PC-9 (cell line): ENCODE results near the gene INTU. TPM values are rescaled to one million over a fixed set of nuclear protein-coding genes. Genes with fewer than 3 reads are reported as not detected.

Experiments used
- BruUV-seq: library from RNA; stranded (reverse); fragments of 400-500 nt; replicated peaks from 2 replicates; lab custom pipeline; 2021; lab: Mats Ljungman, UMichigan
- CTCF ChIA-PET: fragments of 300-600 bp; sonication (Branson Sonifier 250); formaldehyde crosslinking; loops from one replicate; lab custom pipeline; 2022; ENCODE audit warnings: antibody characterized with exemption; lab: Charles Lee
- POLR2A ChIA-PET: fragments of 300-600 bp; sonication (Branson Sonifier 250); formaldehyde crosslinking; loops from one replicate; lab custom pipeline; 2022; ENCODE audit warnings: antibody characterized with exemption; ENCODE audit not compliant: unreplicated experiment; lab: Charles Lee
- DNase-seq, 2 experiments: peaks; one replicate each; pipeline versions ENCODE4 v3.0.0 to v3.0.0-alpha.2; 2015 to 2022; ENCODE audit warnings: mixed read lengths in 1 of 2
- H2AFZ ChIP-seq: fragments of 200-600 bp; sonication (generic); 2 replicates; pipeline ENCODE4 v1.8.1; 2017; ENCODE audit warnings: antibody characterized with exemption
- H3F3A ChIP-seq: fragments of 200-600 bp; sonication (generic); 2 replicates; pipeline ENCODE4 v1.8.1; 2017; ENCODE audit warnings: antibody characterized with exemption, mild to moderate bottlenecking, low read depth; ENCODE audit not compliant: insufficient read depth
- H3K27ac ChIP-seq: fragments of 200-600 bp; sonication (generic); 2 replicates; pipeline ENCODE4 v1.6.1; 2016; ENCODE audit warnings: mixed run types
- H3K27me3 ChIP-seq: fragments of 200-600 bp; sonication (generic); 2 replicates; pipeline ENCODE4 v1.6.1; 2016; ENCODE audit warnings: low read depth, mixed run types; ENCODE audit not compliant: insufficient read depth
- H3K36me3 ChIP-seq: fragments of 200-600 bp; sonication (generic); 2 replicates; pipeline ENCODE4 v1.6.1; 2016; ENCODE audit warnings: low read depth, mixed run types
- H3K4me1 ChIP-seq: fragments of 200-600 bp; sonication (generic); replicated peaks from 2 replicates; pipeline ENCODE4 v1.6.1; 2016; ENCODE audit warnings: mixed run types; ENCODE audit not compliant: insufficient read depth
- H3K4me2 ChIP-seq: fragments of 200-600 bp; sonication (generic); 2 replicates; pipeline ENCODE4 v1.6.1; 2017; ENCODE audit warnings: mixed run types
- H3K4me3 ChIP-seq: fragments of 200-600 bp; sonication (generic); 2 replicates; pipeline ENCODE4 v1.6.1; 2016; ENCODE audit warnings: mixed run types
- H3K79me2 ChIP-seq: fragments of 200-600 bp; sonication (generic); 2 replicates; pipeline ENCODE4 v1.6.1; 2017; ENCODE audit warnings: low read depth, mixed run types
- H3K9me2 ChIP-seq: fragments of 200-600 bp; sonication (generic); 2 replicates; pipeline ENCODE4 v1.8.1; 2017; ENCODE audit warnings: mild to moderate bottlenecking; ENCODE audit not compliant: insufficient read depth
- H3K9me3 ChIP-seq: fragments of 200-600 bp; sonication (generic); 2 replicates; pipeline ENCODE4 v1.8.1; 2016; ENCODE audit warnings: low read depth; ENCODE audit not compliant: insufficient read depth
- H4K20me1 ChIP-seq: fragments of 200-600 bp; sonication (generic); 2 replicates; pipeline ENCODE4 v1.8.1; 2017; ENCODE audit not compliant: insufficient read depth
- EZH2 ChIP-seq: fragments of 200-600 bp; sonication (generic); IDR thresholded peaks from 2 replicates; pipeline ENCODE4 v1.8.0; 2017; ENCODE audit warnings: antibody characterized with exemption, low read depth
- intact Hi-C: fragments of 100-400 bp; cut with micrococcal nuclease; formaldehyde crosslinking; loops from one replicate; pipeline ENCODE4 v1.10.0; 2022; ENCODE audit not compliant: unreplicated experiment
- total RNA-seq: library from RNA; stranded (reverse); gene quantifications from 2 replicates; pipeline ENCODE4 v1.2.3, GENCODE V29; 2021
- TF ChIP-seq, protein P1 (sequence below): fragments of 200-600 bp; sonication (generic); conservative IDR thresholded peaks from 2 replicates; pipeline ENCODE4 v1.6.1; 2017; ENCODE audit warnings: mixed run types, antibody characterized with exemption, mild to moderate bottlenecking, moderate library complexity

Gene INTU
- total RNA-seq, 1 experiment from 2014 or later: 10.5 TPM

DNA sequence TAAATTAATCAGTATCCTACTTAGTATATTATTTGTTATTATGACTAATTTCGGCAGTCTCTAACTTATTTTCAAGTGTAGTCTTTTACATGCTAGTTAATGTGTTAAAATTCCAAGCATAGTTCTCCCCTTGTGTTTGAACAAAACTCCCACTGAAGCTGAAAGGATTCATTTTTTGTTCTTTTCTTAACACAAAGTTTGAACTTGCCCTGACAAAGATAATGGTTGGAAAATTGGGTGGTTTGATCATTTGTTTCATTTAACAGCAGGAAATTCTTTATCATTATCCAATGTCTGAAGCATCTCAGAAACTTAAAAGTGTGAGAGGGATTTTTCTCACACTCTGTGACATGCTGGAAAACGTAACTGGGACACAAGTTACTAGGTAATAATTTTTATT lies 36.0 kb downstream of the INTU start:
- TF ChIP-seq, protein P1, sequence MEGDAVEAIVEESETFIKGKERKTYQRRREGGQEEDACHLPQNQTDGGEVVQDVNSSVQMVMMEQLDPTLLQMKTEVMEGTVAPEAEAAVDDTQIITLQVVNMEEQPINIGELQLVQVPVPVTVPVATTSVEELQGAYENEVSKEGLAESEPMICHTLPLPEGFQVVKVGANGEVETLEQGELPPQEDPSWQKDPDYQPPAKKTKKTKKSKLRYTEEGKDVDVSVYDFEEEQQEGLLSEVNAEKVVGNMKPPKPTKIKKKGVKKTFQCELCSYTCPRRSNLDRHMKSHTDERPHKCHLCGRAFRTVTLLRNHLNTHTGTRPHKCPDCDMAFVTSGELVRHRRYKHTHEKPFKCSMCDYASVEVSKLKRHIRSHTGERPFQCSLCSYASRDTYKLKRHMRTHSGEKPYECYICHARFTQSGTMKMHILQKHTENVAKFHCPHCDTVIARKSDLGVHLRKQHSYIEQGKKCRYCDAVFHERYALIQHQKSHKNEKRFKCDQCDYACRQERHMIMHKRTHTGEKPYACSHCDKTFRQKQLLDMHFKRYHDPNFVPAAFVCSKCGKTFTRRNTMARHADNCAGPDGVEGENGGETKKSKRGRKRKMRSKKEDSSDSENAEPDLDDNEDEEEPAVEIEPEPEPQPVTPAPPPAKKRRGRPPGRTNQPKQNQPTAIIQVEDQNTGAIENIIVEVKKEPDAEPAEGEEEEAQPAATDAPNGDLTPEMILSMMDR: no peak
- no peak for TF ChIP-seq EZH2
- CTCF ChIA-PET: no interaction called here
- intact Hi-C loops: no loop called here
- no peak overlapping the region for H2AFZ ChIP-seq
- no peaks in the 10 kb centered on the region for H3K27me3 ChIP-seq
- H3K79me2 ChIP-seq: no peaks in the 10 kb centered on the region
- H3K9me2 ChIP-seq: 0 out of 2 replicates have a peak, but pooled peaks cover 4% of the 10 kb centered on the region
- no peaks in the 10 kb centered on the region for H3F3A ChIP-seq
- 0 out of 2 replicates have a peak, but pooled peaks cover 3% of the 10 kb centered on the region for H3K36me3 ChIP-seq
- no TSS peak for BruUV-seq
- POLR2A ChIA-PET: no interaction called here
- no peak overlapping the region for H3K4me2 ChIP-seq
- no peak overlapping the region for H3K27ac ChIP-seq
- H4K20me1 ChIP-seq: no peaks in the 10 kb centered on the region
- H3K4me1 ChIP-seq: no peaks in the 10 kb centered on the region
- no peak for DNase-seq
- H3K4me3 ChIP-seq: no peak overlapping the region
- no peaks in the 10 kb centered on the region for H3K9me3 ChIP-seq

DNA sequence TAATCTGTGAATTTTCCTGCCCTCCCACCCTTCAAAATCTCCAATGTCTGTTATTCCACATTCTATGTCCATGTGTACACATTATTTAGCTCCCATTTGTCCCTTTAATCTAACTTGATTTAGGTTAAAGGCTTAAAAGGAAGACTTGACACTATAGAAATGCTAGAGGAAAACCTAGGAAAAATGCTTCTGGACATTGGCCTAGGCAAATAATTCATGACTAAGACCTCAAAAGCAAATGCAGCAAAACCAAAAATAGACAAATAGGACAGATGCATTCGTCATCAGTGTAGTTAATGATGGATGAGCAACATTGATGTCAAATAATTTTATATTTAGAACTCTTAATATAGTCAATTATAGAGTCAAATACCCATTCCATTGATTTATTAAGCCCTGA lies 36.9 kb downstream of the INTU start:
- Histone ChIP-seq H3K27ac (no peak overlapping the region), H3K36me3 (0 out of 2 replicates have a peak, but pooled peaks cover 3% of the 10 kb centered on the region), H3K27me3 (no peaks in the 10 kb centered on the region), H4K20me1 (no peaks in the 10 kb centered on the region), H3K4me2 (no peak overlapping the region), H3K4me3 (no peak overlapping the region), H3K9me2 (0 out of 2 replicates have a peak, but pooled peaks cover 4% of the 10 kb centered on the region), H2AFZ (no peak overlapping the region), H3F3A (no peaks in the 10 kb centered on the region), H3K9me3 (no peaks in the 10 kb centered on the region), H3K4me1 (no peaks in the 10 kb centered on the region), H3K79me2 (no peaks in the 10 kb centered on the region)
- no peak for DNase-seq
- intact Hi-C loops: no loop called here
- ChIA-PET CTCF (no interaction called here), POLR2A (no interaction called here)
- TF ChIP-seq, protein P1: no peak
- no peak for TF ChIP-seq EZH2
- BruUV-seq: no TSS peak

DNA sequence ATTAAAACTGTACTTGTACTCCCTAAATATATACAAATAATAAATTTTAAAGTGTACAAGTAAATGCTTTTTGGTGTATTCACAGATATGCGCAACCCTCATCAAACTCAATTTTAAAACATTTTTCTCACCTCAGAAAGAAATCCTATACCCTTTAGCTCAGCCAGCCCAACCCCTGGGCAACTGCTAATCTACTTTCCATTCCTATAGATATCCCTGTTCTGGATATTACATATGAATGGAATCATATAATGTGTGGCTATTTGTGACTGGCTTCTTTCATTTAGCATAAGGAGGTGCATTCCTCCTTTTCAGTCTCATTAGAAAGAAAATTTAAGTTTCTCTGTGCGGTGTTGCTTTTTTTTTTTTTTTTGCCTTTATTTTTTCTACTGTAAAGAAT lies 39.4 kb downstream of the INTU start:
- CTCF ChIA-PET: interaction anchor here (0.7 kb wide), 1 partner anchor 409 kb away, joined by 6 read pairs; no protein-coding TSS in a partner anchor

More for the DNA sequence above, 39.4 kb downstream of the INTU start:
- H3K4me1 ChIP-seq: no peaks in the 10 kb centered on the region
- no peak overlapping the region for H2AFZ ChIP-seq
- TF ChIP-seq EZH2: no peak
- TF ChIP-seq, protein P1: no peak
- no TSS peak for BruUV-seq
- intact Hi-C loops: no loop called here
- no peaks in the 10 kb centered on the region for H3K79me2 ChIP-seq
- no peaks in the 10 kb centered on the region for H3K27me3 ChIP-seq
- DNase-seq: no peak
- H3K9me2 ChIP-seq: 0 out of 2 replicates have a peak, but pooled peaks cover 4% of the 10 kb centered on the region
- POLR2A ChIA-PET: no interaction called here
- no peaks in the 10 kb centered on the region for H4K20me1 ChIP-seq
- no peaks in the 10 kb centered on the region for H3F3A ChIP-seq
- no peak overlapping the region for H3K4me2 ChIP-seq
- H3K36me3 ChIP-seq: 0 out of 2 replicates have a peak, but pooled peaks cover 6% of the 10 kb centered on the region
- H3K9me3 ChIP-seq: peaks cover 5% of the 10 kb centered on the region; the same call in 1 of the 2 replicates
- no peak overlapping the region for H3K4me3 ChIP-seq
- H3K27ac ChIP-seq: no peak overlapping the region
